Measurements from ENCODE around the gene XCL1. TPM values are rescaled to one million over a fixed set of nuclear protein-coding genes. Genes with fewer than 3 reads are reported as not detected.

XCL1 gene
- total RNA-seq, 2 donors from 2014 or later = 0.75 to 1.4 TPM

DNA sequence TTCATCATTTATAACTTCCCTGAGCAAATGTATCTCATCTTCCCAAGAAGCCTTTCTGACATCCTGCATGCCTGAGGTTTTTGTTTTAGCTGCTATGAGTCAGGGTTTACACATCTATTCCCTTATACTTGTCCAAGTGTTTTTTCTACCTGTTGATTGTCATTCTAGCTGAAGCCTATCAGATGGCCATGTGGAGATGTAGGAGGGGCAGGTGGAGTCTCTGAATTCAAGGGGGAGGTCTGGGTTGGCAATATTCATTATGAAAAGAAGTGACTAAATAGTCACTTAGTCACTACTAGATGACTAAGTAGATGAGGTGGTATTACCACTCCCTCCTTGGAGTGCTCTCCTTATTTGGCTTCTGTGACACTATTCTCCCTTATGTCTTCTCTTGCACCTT lies 52.4 kb downstream of the XCL1 start:
- no peak for DNase-seq
- Histone ChIP-seq H3K4me3 (ENCODE audit: low read length) (no peak overlapping the region), H3K9me3 (ENCODE audit: control insufficient read depth, low read length) (no peaks in the 10 kb centered on the region), H3K36me3 (ENCODE audit: control insufficient read depth, insufficient read depth, low read length) (no peaks in the 10 kb centered on the region), H3K27me3 (ENCODE audit: control insufficient read depth, insufficient read depth, low read length, poor library complexity, severe bottlenecking) (no peaks in the 10 kb centered on the region), H3K9ac (ENCODE audit: extremely low read depth, low read length, poor library complexity, severe bottlenecking) (no peak overlapping the region), H3K4me1 (ENCODE audit: control insufficient read depth, insufficient read depth, low read length) (no peaks in the 10 kb centered on the region), H3K27ac (ENCODE audit: low read depth, low read length) (no peak overlapping the region)
- Mint-ChIP-seq H3K36me3 (ENCODE audit: low read depth) (no peaks in the 10 kb centered on the region), H3K4me1 (peaks cover 10% of the 10 kb centered on the region), H3K9me3 (no peaks in the 10 kb centered on the region), H3K4me3 (no peak overlapping the region), H3K27me3 (ENCODE audit: insufficient read depth) (no peaks in the 10 kb centered on the region), H3K27ac (no peak overlapping the region)
- TF ChIP-seq, protein P1, sequence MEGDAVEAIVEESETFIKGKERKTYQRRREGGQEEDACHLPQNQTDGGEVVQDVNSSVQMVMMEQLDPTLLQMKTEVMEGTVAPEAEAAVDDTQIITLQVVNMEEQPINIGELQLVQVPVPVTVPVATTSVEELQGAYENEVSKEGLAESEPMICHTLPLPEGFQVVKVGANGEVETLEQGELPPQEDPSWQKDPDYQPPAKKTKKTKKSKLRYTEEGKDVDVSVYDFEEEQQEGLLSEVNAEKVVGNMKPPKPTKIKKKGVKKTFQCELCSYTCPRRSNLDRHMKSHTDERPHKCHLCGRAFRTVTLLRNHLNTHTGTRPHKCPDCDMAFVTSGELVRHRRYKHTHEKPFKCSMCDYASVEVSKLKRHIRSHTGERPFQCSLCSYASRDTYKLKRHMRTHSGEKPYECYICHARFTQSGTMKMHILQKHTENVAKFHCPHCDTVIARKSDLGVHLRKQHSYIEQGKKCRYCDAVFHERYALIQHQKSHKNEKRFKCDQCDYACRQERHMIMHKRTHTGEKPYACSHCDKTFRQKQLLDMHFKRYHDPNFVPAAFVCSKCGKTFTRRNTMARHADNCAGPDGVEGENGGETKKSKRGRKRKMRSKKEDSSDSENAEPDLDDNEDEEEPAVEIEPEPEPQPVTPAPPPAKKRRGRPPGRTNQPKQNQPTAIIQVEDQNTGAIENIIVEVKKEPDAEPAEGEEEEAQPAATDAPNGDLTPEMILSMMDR (conservative IDR thresholded peaks at IDR 0.05) = no peak

DNA sequence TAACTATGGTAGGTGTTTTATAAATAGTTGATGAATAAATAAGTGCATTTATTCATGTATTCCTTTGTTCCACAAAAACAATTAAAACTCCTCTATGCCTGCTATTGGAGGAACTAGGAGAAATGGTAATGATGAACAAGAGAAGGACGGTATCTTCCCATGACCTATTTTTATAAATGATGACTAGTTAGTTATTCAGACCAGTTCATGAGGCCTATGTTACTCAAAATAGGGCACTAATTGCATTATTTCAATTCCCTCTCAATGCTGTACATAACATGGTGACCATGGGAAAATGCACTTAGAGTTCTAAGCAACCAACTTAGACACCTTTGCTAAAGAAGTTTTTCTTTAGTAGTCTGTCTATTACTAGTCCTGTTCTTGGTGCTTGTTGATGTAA lies 53.1 kb downstream of the XCL1 start:
- H3K27me3 ChIP-seq (ENCODE audit: control insufficient read depth, insufficient read depth, low read length, poor library complexity, severe bottlenecking) = no peaks in the 10 kb centered on the region
- no peak overlapping the region for H3K27ac ChIP-seq (ENCODE audit: low read depth, low read length)
- Mint-ChIP-seq H3K27me3 (ENCODE audit: insufficient read depth) (no peaks in the 10 kb centered on the region), H3K4me1 (peaks cover 10% of the 10 kb centered on the region), H3K9me3 (no peaks in the 10 kb centered on the region), H3K4me3 (no peak overlapping the region), H3K27ac (no peak overlapping the region), H3K36me3 (ENCODE audit: low read depth) (no peaks in the 10 kb centered on the region)
- no peak for DNase-seq
- H3K4me3 ChIP-seq (ENCODE audit: low read length) = no peak overlapping the region
- H3K4me1 ChIP-seq (ENCODE audit: control insufficient read depth, insufficient read depth, low read length) = no peaks in the 10 kb centered on the region
- TF ChIP-seq, protein P1 (conservative IDR thresholded peaks at IDR 0.05) = no peak
- no peaks in the 10 kb centered on the region for H3K36me3 ChIP-seq (ENCODE audit: control insufficient read depth, insufficient read depth, low read length)
- 83% methylated on average over 1 of the region's 1 CpG; no CpG with 5 or more reads in 1 of the 2 experiments for WGBS, 2 experiments (ENCODE audit: insufficient coverage in 1 of 2, insufficient read length in 1 of 2)
- H3K9me3 ChIP-seq (ENCODE audit: control insufficient read depth, low read length) = no peaks in the 10 kb centered on the region
- H3K9ac ChIP-seq (ENCODE audit: extremely low read depth, low read length, poor library complexity, severe bottlenecking) = no peak overlapping the region

Other genes starting within 250 kb of the XCL1 start
- not detected for gene XCL2, start 32.6 kb upstream of the XCL1 start, total RNA-seq
- not detected for gene DPT, start 152.6 kb downstream of the XCL1 start, total RNA-seq

All from endodermal cell (in vitro differentiated cells).